ENCODE measurements around the gene CBL. TPM values are rescaled to one million over a fixed set of nuclear protein-coding genes. Genes with fewer than 3 reads are reported as not detected.
A peak's percentile ranks its signal among the peaks of the same experiment; 100 is the strongest.

CBL gene
- total RNA-seq, 1 donor from 2014 or later = 38.1 TPM

- Mint-ChIP-seq H3K27ac (no peak overlapping the region), H3K4me3 (no peak overlapping the region), H3K36me3 (ENCODE audit: low read depth) (no peaks in the 10 kb centered on the region), H3K9me3 (no peaks in the 10 kb centered on the region), H3K27me3 (ENCODE audit: insufficient read depth) (peaks cover 31% of the 10 kb centered on the region), H3K4me1 (ENCODE audit: low read depth) (no peaks in the 10 kb centered on the region)
- DNase-seq (ENCODE audit: low spot score) = no peak
- intact Hi-C loops (cut with micrococcal nuclease) = no loop called here
Observed at GRCh38 chr11:119347242-119347641, 141.1 kb downstream of the CBL start.

- peaks cover 32% of the 10 kb centered on the region for H3K27me3 Mint-ChIP-seq (ENCODE audit: insufficient read depth)
- H3K4me3 Mint-ChIP-seq = no peak overlapping the region
- no peaks in the 10 kb centered on the region for H3K4me1 Mint-ChIP-seq (ENCODE audit: low read depth)
- H3K9me3 Mint-ChIP-seq = no peaks in the 10 kb centered on the region
- no peaks in the 10 kb centered on the region for H3K36me3 Mint-ChIP-seq (ENCODE audit: low read depth)
- H3K27ac Mint-ChIP-seq = no peak overlapping the region
- intact Hi-C loops (cut with micrococcal nuclease) = no loop called here
- DNase-seq (ENCODE audit: low spot score) = no peak
Observed at GRCh38 chr11:119347940-119348605, 141.9 kb downstream of the CBL start.

GRCh38 chr11:119350302-119350701 is 144.2 kb downstream of the CBL start:
- DNase-seq (ENCODE audit: low spot score) = no peak
- Mint-ChIP-seq H3K4me1 (ENCODE audit: low read depth) (no peaks in the 10 kb centered on the region), H3K27me3 (ENCODE audit: insufficient read depth) (peaks cover 41% of the 10 kb centered on the region), H3K4me3 (no peak overlapping the region), H3K27ac (no peak overlapping the region), H3K36me3 (ENCODE audit: low read depth) (no peaks in the 10 kb centered on the region), H3K9me3 (no peaks in the 10 kb centered on the region)
- intact Hi-C loops (cut with micrococcal nuclease) = no loop called here

- Mint-ChIP-seq H3K36me3 (ENCODE audit: low read depth) (no peaks in the 10 kb centered on the region), H3K27ac (no peak overlapping the region), H3K9me3 (no peaks in the 10 kb centered on the region), H3K4me3 (no peak overlapping the region), H3K4me1 (ENCODE audit: low read depth) (peaks cover 5% of the 10 kb centered on the region), H3K27me3 (ENCODE audit: insufficient read depth) (peaks cover 48% of the 10 kb centered on the region)
- no peak for DNase-seq (ENCODE audit: low spot score)
- intact Hi-C loops (cut with micrococcal nuclease) = no loop called here
Observed at GRCh38 chr11:119351232-119351631, 145.1 kb downstream of the CBL start.

- Mint-ChIP-seq H3K27ac (no peak overlapping the region), H3K9me3 (no peaks in the 10 kb centered on the region), H3K36me3 (ENCODE audit: low read depth) (no peaks in the 10 kb centered on the region), H3K4me3 (no peak overlapping the region), H3K4me1 (ENCODE audit: low read depth) (peaks cover 10% of the 10 kb centered on the region), H3K27me3 (ENCODE audit: insufficient read depth) (peaks cover 56% of the 10 kb centered on the region)
- intact Hi-C loops (cut with micrococcal nuclease) = no loop called here
- DNase-seq (ENCODE audit: low spot score) = no peak
Observed at GRCh38 chr11:119352857-119353260, 146.7 kb downstream of the CBL start.

GRCh38 chr11:119355091-119355843 is 149.1 kb downstream of the CBL start:
- intact Hi-C loops (cut with micrococcal nuclease) = no loop called here
- Mint-ChIP-seq H3K4me1 (ENCODE audit: low read depth) (peaks cover 18% of the 10 kb centered on the region), H3K36me3 (ENCODE audit: low read depth) (no peaks in the 10 kb centered on the region), H3K27ac (no peak overlapping the region), H3K27me3 (ENCODE audit: insufficient read depth) (peaks cover 60% of the 10 kb centered on the region), H3K9me3 (no peaks in the 10 kb centered on the region), H3K4me3 (peak overlapping the region; percentile 49)
- DNase-seq (ENCODE audit: low spot score) = no peak

GRCh38 chr11:119356349-119357031 is 150.4 kb downstream of the CBL start:
- Mint-ChIP-seq H3K4me1 (ENCODE audit: low read depth) (peaks cover 18% of the 10 kb centered on the region), H3K27ac (peak overlapping the region; percentile 69), H3K9me3 (no peaks in the 10 kb centered on the region), H3K4me3 (peak overlapping the region; percentile 84), H3K36me3 (ENCODE audit: low read depth) (no peaks in the 10 kb centered on the region), H3K27me3 (ENCODE audit: insufficient read depth) (peaks cover 61% of the 10 kb centered on the region)
- peak; percentile 61 for DNase-seq (ENCODE audit: low spot score)
- intact Hi-C loops (cut with micrococcal nuclease) = loop anchor here (1.0 to 2.0 kb wide), 4 partner anchors 18 to 118 kb away; partner anchors contain the start of gene USP2

GRCh38 chr11:119357074-119357473 is 150.9 kb downstream of the CBL start:
- peaks cover 59% of the 10 kb centered on the region for H3K27me3 Mint-ChIP-seq (ENCODE audit: insufficient read depth)
- H3K4me3 Mint-ChIP-seq = peak overlapping the region; percentile 75
- no peaks in the 10 kb centered on the region for H3K36me3 Mint-ChIP-seq (ENCODE audit: low read depth)
- no peak for DNase-seq (ENCODE audit: low spot score)
- intact Hi-C loops (cut with micrococcal nuclease) = loop anchor here (2.0 kb wide), 1 partner anchor 18 kb away; no protein-coding TSS in a partner anchor
- H3K4me1 Mint-ChIP-seq (ENCODE audit: low read depth) = peaks cover 22% of the 10 kb centered on the region
- peak overlapping the region; percentile 34 for H3K27ac Mint-ChIP-seq
- no peaks in the 10 kb centered on the region for H3K9me3 Mint-ChIP-seq

Other genes starting within 250 kb of the CBL start
- gene FOXR1, start 234.6 kb upstream of the CBL start, total RNA-seq = not detected in 2 replicates
- gene CENATAC, start 208.2 kb upstream of the CBL start, total RNA-seq = 50.1 and 53.6 TPM in 2 replicates
- gene RPS25, start 188.0 kb upstream of the CBL start, total RNA-seq = 1,440 and 1,455 TPM in 2 replicates
- 141 and 142 TPM in 2 replicates for gene TRAPPC4, start 187.6 kb upstream of the CBL start, total RNA-seq
- gene SLC37A4, start 175.5 kb upstream of the CBL start, total RNA-seq = 24.3 and 28.7 TPM in 2 replicates
- gene HYOU1, start 149.1 kb upstream of the CBL start, total RNA-seq = 216 and 219 TPM in 2 replicates
- 23.5 and 24.0 TPM in 2 replicates for gene VPS11, start 138.5 kb upstream of the CBL start, total RNA-seq
- gene HMBS, start 121.5 kb upstream of the CBL start, total RNA-seq = 55.0 and 55.6 TPM in 2 replicates
- 81.8 and 84.4 TPM in 2 replicates for gene DPAGT1, start 104.5 kb upstream of the CBL start, total RNA-seq
- gene C2CD2L, start 99.0 kb upstream of the CBL start, total RNA-seq = 35.7 and 38.2 TPM in 2 replicates
- 31.2 and 35.2 TPM in 2 replicates for gene HINFP, start 84.8 kb upstream of the CBL start, total RNA-seq
- gene ABCG4, start 57.3 kb upstream of the CBL start, total RNA-seq = 0.07 TPM in 1 of 2 replicates, not detected in the other
- 24.1 and 29.5 TPM in 2 replicates for gene NLRX1, start 37.6 kb upstream of the CBL start, total RNA-seq
- 0.56 TPM in 1 of 2 replicates, not detected in the other for gene NHERF4, start 20.9 kb upstream of the CBL start, total RNA-seq
- gene MCAM, start 110.8 kb downstream of the CBL start, total RNA-seq = 6.0 and 6.6 TPM in 2 replicates
- 26.1 and 27.9 TPM in 2 replicates for gene RNF26, start 128.2 kb downstream of the CBL start, total RNA-seq
- gene C1QTNF5, start 134.5 kb downstream of the CBL start, total RNA-seq = not detected in 2 replicates
- gene MFRP, start 140.4 kb downstream of the CBL start, total RNA-seq = not detected in 2 replicates
- 0.22 and 0.36 TPM in 2 replicates for gene USP2, start 175.4 kb downstream of the CBL start, total RNA-seq
- gene THY1, start 216.8 kb downstream of the CBL start, total RNA-seq = 0.83 and 1.0 TPM in 2 replicates

Data from activated T-helper 1 cell treated with anti-CD3 and anti-CD28 coated beads, Interleukin-12 subunit alpha, Interleukin-12 subunit beta, Interleukin-2, Interleukin-4 antibody, amounts not matched to agents 30 ng/mL and 10 ng/mL and 1 ng/mL, durations not matched to agents 14 hours and 24 hours and 36 hours (primary cell).